HL-60/S4 (cell line): ENCODE data around the gene GLP1R.
"Not testable (repeated sequence)": the region's sequence is repeated elsewhere in the genome, so short reads cannot be mapped to it uniquely, and the experiment has no call there.

Experiments used
- in situ Hi-C: fragments of 300-500 bp; cut with MboI; formaldehyde crosslinking; loops from 2 replicates; pipeline ENCODE4 v1.14.3; 2022; ENCODE audit warnings: low sequenced_read_pairs

Gene GLP1R

GRCh38 chr6:39118921-39119320 lies 70.3 kb downstream of the GLP1R start:
- in situ Hi-C loops = no loop called here

GRCh38 chr6:39124114-39124513 lies 75.5 kb downstream of the GLP1R start:
- in situ Hi-C loops = no loop called here

- in situ Hi-C loops = no loop called here
These were observed 79.5 kb downstream of the GLP1R start for GRCh38 chr6:39128106-39128505.

- in situ Hi-C loops = no loop called here
These were observed 80.3 kb downstream of the GLP1R start for GRCh38 chr6:39128832-39129231.

GRCh38 chr6:39130691-39131090 lies 82.1 kb downstream of the GLP1R start:
- in situ Hi-C loops = no loop called here

GRCh38 chr6:39134761-39135160 lies 86.2 kb downstream of the GLP1R start:
- in situ Hi-C loops = not testable (repeated sequence)

- in situ Hi-C loops = not testable (repeated sequence)
These were observed 87.6 kb downstream of the GLP1R start for GRCh38 chr6:39136207-39136606.

GRCh38 chr6:39137245-39137644 lies 88.7 kb downstream of the GLP1R start:
- in situ Hi-C loops = no loop called here
